Activated T-cell treated with anti-CD3 and anti-CD28 coated beads for 4 hours (primary cell): ENCODE results near the gene LCOR.
"Not testable (repeated sequence)": the region's sequence is repeated elsewhere in the genome, so short reads cannot be mapped to it uniquely, and the experiment has no call there.

Experiments used
- DNase-seq: peaks from one replicate; pipeline ENCODE4 v3.0.0-alpha.2; 2020

The LCOR gene

DNA sequence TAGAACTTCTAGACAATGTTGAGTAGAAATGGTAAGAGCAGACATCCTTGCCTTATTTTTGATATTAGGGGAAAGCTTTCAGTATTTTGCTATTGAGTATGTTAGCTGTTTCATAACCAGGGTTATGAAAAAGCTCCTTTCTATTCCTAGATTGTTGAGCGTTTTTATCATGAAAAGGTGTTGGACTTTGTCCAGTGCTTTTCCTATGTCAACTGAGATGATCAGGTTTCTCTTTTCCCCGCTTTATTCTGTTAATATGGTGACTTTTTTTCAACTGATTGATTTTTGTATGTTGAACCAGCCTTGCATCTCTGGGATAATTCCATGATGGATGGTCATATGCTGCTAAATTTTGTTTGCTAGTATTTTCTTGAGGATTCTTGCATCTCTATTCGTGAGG lies 58.5 kb downstream of the LCOR start:
- DNase-seq, result no peak

DNA sequence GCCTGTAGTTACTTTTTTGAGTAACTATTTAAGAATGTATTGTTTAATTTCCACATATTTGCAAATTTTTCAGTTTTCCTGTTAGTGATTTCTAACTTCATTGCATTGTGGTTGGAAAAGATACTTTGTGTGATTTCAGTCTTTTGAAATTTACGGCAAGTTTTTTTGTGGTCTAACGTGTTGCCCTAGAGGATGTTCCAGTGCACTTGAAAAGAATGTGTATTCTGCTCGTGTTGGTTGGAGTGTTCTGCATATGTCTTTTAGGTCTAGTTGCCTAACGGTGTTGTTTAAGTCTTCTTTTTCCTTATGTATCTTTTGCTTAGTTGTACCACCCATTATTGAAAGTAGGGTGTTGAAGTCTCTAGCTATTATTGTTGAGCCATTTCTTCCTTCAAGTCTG lies 59.7 kb downstream of the LCOR start:
- DNase-seq, result no peak

DNA sequence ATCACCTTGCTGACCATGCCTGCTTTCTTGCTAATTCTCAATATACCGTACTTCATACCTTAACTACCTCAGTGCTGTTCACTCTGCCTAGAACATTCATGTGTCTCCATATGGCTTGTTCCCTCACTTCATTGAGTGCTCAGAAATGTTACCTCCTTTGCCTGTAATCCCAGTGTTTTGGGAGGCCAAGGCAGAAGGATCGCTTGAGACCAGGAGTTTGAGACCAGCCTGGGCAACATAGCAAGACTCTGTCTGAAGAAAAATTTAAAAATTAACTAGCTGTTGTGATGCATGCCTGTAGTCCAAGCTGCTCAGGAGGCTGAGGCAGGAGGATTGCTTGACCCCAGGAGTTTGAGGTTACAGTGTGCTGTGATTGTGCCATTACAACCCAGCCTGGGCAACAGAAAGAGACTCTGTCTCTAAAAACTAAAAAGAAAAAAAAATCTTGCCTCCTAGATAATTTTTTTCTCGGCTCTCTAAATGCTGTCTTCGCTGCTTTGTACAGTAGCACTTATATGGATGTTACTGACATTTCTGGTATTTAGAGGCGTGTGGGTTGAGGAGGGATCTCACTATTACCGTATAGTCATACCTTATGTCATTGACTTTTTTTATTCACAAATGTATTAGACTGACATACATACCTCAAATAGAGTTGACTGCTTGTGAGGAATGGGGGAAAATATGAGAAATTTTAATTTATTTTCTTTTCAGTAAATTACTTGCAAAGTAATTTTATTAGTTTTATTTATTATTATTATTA lies 63.7 kb downstream of the LCOR start:
- DNase-seq, result no peak

DNA sequence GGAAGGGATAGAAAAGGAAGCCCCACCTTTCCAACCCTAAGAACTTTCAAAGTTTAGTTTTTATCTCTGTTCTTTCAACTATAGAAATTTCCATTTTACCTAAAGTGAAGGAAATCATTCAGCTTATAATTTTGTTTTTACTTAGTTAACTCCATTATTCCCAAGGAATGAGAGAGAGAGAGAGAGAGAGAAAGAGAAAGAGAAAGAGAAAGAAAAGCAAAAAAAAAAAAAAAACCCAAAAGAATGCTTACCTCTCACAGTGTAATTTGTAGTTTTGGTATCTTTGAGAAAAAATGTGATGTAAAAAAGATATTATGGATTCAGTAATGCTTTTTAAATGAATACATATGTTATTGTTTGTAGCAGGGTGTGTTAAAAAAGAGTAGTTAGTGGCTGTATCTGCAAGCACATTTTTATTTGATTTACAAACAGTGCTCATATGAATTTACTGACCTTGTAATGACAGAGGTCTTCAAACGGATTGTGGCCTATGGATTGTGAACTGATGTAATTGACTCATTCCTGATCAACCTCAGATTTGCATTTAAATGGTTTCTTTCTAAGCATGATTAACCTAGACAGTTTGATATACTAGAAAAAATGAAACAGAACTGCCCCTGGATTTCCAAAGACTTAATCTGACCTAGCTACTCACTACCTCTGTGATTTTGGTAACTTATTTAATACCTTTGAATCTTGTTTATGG lies 64.9 kb downstream of the LCOR start:
- DNase-seq, result no peak

DNA sequence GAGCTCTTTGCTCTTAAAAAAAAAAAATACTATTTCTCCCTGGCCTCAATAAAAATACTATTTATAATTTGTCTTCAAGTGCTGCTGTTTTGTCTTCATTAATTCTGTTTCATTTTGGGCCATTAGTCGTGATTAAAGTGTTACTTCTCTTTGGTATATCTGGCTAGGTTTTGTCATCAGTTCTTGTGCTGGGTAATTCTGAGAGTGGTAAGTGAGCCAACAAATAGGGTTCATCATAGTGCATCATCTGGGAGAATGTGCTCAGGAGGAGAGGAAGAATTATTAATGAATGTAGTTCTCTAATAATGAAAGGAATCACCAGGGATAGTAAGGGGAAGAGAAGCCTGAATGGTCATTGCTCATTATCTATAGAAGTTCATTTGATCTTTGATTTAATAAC lies 70.0 kb downstream of the LCOR start:
- DNase-seq, result no peak

DNA sequence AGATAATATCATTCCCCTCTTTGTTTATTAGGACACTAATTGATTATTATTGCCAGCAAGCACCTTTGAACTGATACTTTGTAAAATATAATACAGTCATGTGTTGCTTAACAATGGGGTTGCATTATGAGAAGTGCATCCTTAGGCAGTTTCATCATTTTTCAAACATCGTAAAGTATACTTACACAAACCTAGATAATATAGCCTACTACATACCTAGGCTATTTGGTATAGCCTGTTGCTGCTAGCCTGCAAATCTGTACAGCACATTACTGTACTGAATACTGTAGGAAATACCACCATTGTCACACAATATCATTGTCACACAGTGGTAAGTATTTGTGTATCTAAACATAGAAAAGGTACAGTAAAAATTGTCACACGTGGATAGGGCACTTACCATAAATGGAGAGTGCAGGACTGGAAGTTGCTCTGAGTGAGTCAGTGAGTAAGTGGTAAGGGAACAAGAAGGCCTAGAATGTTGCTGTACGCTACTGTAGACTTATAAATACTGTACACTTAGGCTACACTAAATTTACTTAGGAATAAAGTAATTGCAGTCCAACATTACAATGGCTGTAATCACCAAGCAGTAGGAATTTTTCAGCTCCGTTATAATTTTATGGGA lies 70.7 kb downstream of the LCOR start:
- no peak for DNase-seq

DNA sequence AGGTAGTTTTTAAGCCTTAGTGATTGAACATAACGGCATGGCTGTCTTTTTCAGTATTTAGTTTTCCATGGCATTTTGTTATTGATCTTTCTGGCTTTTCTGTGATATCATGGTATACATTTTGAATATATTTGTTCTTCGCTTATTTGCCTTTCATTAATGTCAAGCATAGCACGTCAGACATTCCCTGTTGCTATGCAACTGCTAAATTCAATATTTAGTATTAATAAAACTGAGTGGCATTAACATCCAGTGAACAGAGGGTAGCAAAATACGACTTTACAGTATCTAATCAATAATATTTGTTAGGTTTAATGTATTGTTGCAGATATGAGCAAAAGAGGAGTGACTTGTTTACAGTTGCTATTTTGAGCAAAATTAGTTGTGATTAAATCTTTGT lies 72.5 kb downstream of the LCOR start:
- no peak for DNase-seq

DNA sequence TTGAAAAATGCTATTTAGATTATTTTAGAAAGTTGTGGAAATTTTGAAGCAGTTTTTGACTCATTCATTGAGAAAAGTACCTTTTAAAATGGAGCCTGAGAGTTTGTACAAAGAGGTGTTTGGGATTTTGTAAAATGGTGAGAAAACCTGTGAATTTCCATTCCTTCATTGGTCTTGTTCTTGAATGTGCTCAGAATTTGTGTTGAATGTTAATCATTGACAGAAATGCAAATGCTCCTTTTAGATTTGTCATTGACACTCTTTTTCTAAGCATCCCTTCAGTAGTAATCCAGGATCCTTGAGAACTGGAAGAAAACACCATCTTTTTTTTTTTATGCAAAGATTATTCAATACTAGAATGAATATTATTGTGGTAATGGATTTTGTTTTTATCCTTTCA lies 74.8 kb downstream of the LCOR start:
- DNase-seq, result no peak

DNA sequence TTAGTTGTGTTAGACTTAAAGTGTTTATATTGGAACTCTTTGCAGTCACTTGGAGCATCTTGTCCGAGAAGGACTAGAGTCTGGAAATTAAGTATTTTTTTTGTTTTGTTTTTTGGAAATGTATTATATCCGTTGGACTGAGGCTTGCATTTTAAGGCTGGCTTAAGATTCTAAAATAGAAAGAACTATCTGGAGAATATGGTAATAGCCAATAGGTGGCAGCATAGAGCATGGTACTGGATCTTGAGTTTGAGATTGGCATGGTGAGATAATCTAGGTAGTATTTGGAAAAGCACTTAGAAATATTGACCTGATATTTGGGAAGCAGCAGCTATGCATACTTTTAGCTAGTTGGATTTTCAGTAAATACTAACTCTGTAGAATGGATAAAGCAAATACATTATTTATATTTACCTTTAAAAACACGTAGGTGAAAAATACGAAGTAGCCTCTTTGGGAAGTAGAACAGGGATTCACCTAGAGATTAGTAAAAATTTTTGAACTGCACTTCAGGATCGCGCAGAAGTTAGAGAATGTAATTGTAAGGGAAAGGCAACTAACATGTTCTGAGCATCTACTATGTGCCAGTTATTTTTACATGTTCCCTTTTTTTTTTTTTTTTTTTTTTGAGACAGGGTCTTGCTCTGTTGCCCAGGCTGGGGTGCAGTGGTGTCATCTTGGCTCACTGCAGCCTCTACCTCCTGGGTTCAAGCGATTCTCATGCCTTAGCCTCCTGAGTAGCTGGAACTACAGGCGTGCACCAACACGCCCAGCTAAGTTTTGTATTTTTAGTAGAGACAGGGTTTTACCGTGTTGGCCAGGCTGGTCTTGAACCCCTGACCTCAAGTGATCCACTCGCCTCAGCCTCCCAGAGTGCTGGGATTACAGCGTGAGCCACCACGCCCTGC lies 78.6 kb downstream of the LCOR start:
- no peak for DNase-seq

DNA sequence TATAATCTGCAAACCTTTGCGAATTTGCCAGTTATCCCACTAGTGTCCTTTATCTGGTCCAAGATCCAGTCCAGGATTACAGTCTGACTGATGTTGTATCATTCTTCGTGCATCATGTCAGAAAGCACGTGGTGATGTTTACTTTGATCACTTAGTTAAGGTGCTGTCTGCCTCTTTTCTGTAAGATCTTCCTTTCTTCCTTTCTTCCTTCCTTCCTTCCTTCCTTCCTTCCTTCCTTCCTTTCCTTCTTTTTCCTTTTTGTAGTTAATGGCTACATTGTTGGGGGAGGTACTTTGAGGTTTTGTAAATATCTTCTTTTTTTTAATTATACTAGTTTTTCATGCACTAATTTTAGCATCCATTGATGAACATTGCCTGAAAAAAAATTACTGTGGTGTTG lies 80.3 kb downstream of the LCOR start:
- no peak for DNase-seq

DNA sequence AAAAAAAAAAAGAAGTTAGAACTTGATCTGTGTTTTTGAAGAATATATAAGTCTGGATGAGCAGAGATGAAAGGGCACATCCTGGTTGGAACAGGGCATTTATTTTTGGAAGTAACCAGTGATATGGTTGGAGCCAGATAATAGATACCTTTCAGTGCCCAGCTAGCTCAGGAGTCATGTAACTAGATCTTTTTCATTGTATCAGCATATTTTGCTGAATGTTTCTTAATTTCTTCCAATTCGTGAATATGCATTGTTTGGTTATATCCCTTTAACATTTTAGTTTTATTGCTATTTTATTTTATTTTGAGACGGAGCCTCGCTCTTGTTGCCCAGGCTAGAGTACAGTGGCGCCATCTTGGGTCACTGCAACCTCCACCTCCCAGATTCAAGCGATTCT lies 81.8 kb downstream of the LCOR start:
- no peak for DNase-seq

DNA sequence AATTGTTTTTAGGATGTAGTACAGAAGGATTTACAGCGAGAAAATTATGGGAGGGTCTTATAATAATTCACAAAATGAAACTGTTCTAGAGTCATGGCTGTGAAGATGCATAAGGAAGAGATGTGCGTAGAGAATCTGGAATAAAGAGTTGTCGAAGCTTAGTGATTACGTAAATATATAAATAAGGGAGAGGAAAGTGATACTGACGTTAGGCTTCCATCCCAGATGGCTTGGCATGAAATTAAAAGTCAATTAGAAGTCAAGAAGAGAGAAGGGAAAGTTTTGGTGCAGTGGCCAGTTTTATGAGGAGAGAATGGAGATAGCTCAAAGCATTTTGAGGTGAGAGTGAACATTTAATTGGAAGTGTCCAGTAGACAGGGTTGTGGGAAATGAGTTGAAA lies 85.5 kb downstream of the LCOR start:
- DNase-seq, result no peak

DNA sequence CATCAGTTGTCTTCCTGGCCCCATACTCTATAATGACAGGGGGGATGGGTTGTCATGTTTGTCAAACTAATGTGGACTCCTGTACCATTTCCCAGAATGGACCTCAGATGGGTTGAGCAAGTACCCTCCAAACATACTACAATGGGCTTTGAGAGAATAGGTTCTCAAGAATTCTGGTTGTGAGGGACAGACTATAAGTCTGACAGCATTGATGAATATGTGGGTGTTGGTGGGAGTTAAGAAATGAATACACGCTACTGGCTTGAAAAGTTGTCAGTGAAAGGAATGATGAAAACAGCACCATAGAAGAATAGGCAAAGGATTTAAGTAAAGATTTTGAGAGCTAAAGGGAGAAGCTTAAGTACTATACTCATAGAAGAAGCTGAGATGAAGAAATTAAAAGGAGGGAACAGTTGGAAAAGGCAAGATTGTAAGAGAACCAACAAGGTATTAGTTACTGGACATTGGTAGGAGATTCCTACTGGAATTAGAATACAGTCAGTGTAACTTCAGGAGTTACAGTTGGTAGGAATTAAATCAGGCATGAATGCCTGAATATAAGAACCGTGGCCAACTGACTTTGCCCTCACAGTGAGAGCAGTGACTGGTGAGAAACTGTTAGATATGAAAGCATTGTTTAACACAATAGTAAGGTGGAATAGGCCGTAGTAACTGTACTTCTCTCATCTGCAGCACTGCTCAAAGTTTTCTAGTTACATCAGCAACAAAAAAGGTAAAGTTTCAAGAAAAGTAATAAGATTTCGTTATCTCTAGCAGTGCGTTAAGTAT lies 86.3 kb downstream of the LCOR start:
- no peak for DNase-seq

DNA sequence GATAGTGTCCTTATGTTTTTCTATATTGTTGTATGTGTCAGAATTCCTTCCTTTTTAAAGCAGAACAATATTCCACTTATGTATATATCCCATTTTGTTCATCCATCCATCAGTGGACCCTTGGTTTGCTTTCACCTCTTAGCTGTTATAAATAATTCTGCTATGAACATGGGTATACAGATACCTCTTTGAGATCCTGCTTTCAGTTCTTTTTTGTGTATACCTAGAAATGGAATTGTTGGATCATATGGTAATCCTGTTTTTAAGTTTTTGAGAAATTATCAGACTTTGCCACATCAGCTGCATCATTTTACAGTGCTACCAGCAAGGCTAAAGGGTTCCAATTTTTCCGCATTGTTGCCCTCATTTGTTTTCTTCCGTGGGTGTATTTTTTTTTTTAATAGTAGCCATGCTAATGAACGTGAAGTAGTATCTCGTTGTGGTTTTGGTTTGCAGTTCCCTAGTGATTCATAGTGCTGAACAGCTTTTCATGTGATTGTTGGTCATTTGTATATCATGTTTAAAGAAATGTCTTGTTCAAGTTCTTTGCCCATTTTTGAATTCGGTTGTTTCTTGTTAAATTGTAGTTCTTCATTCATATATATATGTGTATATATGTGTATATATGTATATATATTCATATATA lies 87.8 kb downstream of the LCOR start:
- no peak for DNase-seq

DNA sequence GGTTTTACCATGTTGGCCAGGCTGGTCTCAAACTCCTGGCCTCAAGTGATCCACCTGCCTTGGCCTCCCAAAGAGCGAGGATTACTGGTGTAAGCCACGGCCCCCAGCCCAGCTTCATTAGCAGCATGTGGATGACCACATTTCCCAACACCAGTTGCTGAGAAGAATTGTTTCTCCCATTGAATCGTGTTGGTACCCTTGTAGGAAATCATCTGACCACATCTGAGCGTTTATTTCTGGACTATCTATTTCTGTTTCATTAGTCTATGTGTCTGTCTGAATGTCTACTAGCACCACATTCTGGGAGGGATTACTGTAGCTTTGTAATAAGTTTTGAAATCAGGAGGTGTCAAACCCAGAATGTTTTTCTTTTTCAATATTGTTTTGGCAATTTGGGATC lies 89.6 kb downstream of the LCOR start:
- DNase-seq, result no peak

DNA sequence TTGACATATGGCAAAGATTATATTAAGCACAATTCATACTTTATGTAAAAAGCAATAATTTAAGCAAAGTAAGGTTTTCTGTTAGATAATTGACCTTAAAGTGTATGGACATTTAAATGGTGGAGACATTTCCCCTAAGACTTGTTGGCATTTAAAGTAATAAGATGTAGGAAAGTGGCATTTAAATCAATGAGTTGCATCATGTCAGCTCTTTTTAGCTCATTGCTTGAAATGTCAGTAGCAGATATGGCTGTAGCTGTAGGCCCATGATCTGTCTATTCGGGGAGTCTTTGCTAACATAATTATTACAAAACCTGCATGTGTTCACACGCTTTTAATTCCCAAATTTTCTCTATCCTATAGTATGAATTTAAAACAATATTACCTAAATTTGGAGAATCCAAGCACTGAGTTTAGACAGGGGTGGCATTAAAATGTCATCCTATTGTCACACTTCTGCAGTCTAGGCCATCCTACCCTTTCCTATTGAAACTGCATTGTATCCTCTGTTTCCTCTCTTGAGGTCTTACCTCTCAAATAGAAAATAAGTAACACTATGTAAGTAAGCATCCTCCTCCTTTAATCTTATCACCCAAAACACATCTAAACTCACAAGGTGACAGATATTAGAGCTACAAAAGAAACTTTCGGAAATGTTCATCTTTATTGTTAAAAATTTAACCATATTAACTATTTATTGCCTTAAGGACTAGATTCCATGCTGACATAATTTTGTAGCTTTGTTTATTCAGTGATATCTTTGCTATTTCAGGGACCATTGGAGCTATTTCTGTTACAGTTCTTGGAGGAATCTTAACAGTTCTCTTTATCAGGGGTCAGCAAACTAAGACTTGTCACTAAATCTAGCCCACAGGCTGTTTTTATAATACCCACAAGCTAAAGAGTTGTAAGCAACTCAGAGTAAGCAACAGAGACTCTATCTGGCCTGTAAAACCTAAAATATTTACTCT lies 91.2 kb downstream of the LCOR start:
- no peak for DNase-seq

DNA sequence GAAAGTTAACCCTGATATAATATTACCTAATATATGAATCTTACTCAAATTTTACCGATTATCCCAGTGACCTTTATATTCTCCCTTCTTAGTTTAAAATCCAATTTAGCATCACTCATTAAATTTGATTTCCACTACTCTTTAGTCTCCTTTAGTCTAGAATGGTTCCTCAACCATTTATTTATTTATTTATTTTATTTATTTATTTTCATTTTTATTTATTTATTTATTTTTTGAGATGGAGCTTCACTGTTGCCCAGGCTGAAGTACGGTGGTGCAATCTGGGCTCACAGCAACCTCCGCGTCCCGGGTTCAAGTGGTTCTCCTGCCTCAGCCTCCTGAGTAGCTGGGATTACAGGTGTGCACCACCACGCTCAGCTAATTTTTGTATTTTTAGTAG lies 92.8 kb downstream of the LCOR start:
- no peak for DNase-seq

DNA sequence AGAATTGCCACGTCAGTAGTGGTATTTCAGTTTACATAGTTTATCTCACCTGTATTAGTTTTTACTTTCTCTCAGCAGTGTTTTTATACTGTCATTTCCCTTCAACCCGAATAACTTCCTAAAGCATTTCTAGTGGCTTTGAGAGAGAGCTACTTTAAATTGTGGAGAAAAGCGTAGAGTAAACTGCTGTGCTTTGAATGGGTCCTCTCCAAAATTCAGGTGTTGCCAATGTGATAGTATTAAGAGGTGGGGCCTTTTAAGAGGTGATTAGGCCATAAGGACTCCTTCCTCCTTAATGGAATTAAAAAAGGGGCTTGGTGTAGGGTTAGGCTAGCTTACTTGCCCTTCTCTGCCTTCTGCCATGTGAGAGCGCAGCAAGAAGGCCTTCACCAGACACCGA lies 98.4 kb downstream of the LCOR start:
- no peak for DNase-seq

DNA sequence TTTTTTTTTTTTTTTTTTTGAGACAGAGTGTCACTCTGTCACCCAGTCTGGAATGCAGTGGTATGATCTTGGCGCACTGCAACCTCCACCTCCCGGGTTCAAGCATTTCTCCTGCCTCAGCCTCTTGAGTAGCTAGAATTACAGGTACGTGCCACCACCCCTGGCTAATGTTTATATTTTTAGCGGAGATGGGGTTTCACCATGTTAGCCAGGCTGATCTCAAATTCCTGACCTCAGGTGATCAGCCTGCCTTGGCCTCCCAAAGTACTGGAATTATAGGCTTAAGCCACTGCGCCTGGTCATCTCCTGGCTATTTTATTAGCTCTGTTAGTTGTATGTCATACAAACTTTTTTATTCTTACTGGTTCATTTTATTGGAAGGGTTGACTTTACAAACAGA lies 103.0 kb downstream of the LCOR start:
- no peak for DNase-seq

DNA sequence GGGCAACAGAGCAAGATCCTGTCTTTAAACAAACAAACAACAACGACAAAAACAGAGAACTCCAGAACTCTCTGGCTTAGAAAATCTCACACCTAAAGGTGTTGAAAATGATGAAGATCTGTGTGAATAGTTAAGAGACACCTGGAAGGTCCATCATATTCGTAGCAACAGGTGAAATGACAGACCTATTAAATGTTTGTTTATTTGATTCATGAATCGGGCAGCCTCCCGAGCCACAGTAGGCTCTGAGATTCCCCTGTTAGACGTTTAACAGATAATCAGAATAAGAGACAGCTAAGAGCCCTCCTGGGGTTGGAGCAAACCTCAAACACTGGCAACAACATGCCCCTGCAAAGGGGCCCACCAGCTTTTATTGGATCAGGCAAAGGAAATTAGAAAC lies 103.7 kb downstream of the LCOR start:
- DNase-seq, result no peak

DNA sequence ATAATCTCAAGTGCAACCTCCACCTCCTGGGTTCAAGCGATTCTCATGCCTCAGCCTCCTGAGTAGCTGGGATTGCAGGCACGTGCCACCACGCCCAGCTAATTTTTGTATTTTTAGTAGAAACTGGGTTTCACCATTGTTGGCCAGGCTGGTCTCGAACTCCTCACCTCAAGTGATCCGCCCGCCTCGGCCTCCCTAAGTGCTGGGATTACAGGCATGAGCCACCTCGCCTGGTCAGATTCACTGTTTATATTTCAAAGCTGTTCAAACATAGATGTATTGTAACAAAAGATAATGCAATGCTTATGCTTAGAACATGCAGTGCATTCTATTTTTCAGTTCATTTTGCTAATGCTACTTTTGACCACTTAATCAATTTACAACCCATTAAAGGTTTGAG lies 111.1 kb downstream of the LCOR start:
- DNase-seq, result not testable (repeated sequence)
